GM19455 (cell line): ENCODE measurements around the gene CERS2.

ENCODE experiments used
- ATAC-seq: cut with Tn5 transposase; IDR thresholded peaks from one replicate; pipeline ENCODE4 v1.9.1; 2021; ENCODE audit not compliant: unreplicated experiment

CERS2 gene

GRCh38 chr1:150997949-150998348 is 23.3 kb upstream of the CERS2 start:
- no peak for ATAC-seq

GRCh38 chr1:150997126-150997872 is 22.7 kb upstream of the CERS2 start:
- no peak for ATAC-seq

- no peak for ATAC-seq
Observed at GRCh38 chr1:150995896-150996295, 21.3 kb upstream of the CERS2 start.

GRCh38 chr1:150995460-150995859 is 20.8 kb upstream of the CERS2 start:
- ATAC-seq, result no peak

- no peak for ATAC-seq
Observed at GRCh38 chr1:150994248-150994647, 19.6 kb upstream of the CERS2 start.

- no peak for ATAC-seq
Observed at GRCh38 chr1:150992626-150993025, 18.0 kb upstream of the CERS2 start.

- no peak for ATAC-seq
Observed at GRCh38 chr1:150987924-150988323, 13.3 kb upstream of the CERS2 start.

- no peak for ATAC-seq
Observed at GRCh38 chr1:150985179-150985825, 10.7 kb upstream of the CERS2 start.

GRCh38 chr1:150981805-150982712 is 7.4 kb upstream of the CERS2 start, which contains the start of gene ANXA9:
TSS of gene ANXA9 (plus strand) at chr1:150982292. CDS start at chr1:150983106, 814 bp downstream.
- ATAC-seq, result no peak

GRCh38 chr1:150981177-150981804 is 6.7 kb upstream of the CERS2 start:
- ATAC-seq, result no peak

GRCh38 chr1:150979092-150980056 is 4.7 kb upstream of the CERS2 start:
- no peak for ATAC-seq

GRCh38 chr1:150976879-150977694 is 2.5 kb upstream of the CERS2 start:
- no peak for ATAC-seq

GRCh38 chr1:150976401-150976821 is 1.8 kb upstream of the CERS2 start:
- ATAC-seq, result no peak

- ATAC-seq, result peak; percentile 32
Observed at GRCh38 chr1:150973836-150974579, 627 bp downstream of the CERS2 start.

GRCh38 chr1:150973258-150973835 is 1.3 kb downstream of the CERS2 start:
- ATAC-seq, result no peak

GRCh38 chr1:150972417-150972940 is 2.2 kb downstream of the CERS2 start:
- no peak for ATAC-seq

GRCh38 chr1:150971583-150972416 is 2.8 kb downstream of the CERS2 start:
- no peak for ATAC-seq
